CD4-positive, alpha-beta memory T cell (primary cell): Measurements from ENCODE around the gene ZNF30. TPM values are rescaled to one million over a fixed set of nuclear protein-coding genes. Genes with fewer than 3 reads are reported as not detected.

ENCODE experiments used
- CTCF ChIA-PET: fragments of 350-600 bp; sonication (Branson Sonifier 250); formaldehyde crosslinking; loops from one replicate; lab custom pipeline; 2021; ENCODE audit warnings: inconsistent platforms; ENCODE audit not compliant: partially characterized antibody; lab: Charles Lee
- POLR2A ChIA-PET: fragments of 350-600 bp; sonication (Branson Sonifier 250); formaldehyde crosslinking; loops from one replicate; lab custom pipeline; 2021; ENCODE audit not compliant: partially characterized antibody; lab: Charles Lee
- DNase-seq, 5 donors: peaks; one replicate each; pipeline versions ENCODE4 v3.0.0 to v3.0.0-alpha.2; 2020 to 2022; ENCODE audit warnings: mixed read lengths in 1 of 5
- H3K27ac ChIP-seq: one replicate; pipeline ENCODE4 v1.7.0; 2013; ENCODE audit warnings: low read depth, low read length
- H3K27me3 ChIP-seq: 2 replicates; pipeline ENCODE4 v1.7.0; 2013; ENCODE audit warnings: mild to moderate bottlenecking, low read length, moderate library complexity; ENCODE audit not compliant: insufficient read depth
- H3K36me3 ChIP-seq: 2 replicates; pipeline ENCODE4 v1.7.0; 2013; ENCODE audit warnings: mild to moderate bottlenecking, low read length, moderate library complexity; ENCODE audit not compliant: insufficient read depth
- H3K4me1 ChIP-seq: 2 replicates; pipeline ENCODE4 v1.7.0; 2013; ENCODE audit warnings: mild to moderate bottlenecking, low read length, moderate library complexity; ENCODE audit not compliant: insufficient read depth
- H3K4me3 ChIP-seq, 2 donors: one replicate each; pipeline ENCODE4 v1.7.0; 2013; ENCODE audit warnings: low read length in 2 of 2, mild to moderate bottlenecking in 1 of 2
- H3K9me3 ChIP-seq, 2 donors: one replicate each; pipeline ENCODE4 v1.7.0; 2013; ENCODE audit warnings: low read length in 2 of 2, control low read depth in 1 of 2; ENCODE audit not compliant: control insufficient read depth in 1 of 2
- H3K27ac Mint-ChIP-seq, 7 donors: one replicate each; pipeline ENCODE4 v1.8.0; 2020 to 2021; ENCODE audit warnings: mixed read lengths in 7 of 7, mild to moderate bottlenecking in 6 of 7, inconsistent platforms in 3 of 7, moderate library complexity in 3 of 7
- H3K27me3 Mint-ChIP-seq, 2 donors: one replicate each; pipeline ENCODE4 v1.8.0; 2020 to 2021; ENCODE audit warnings: mixed read lengths in 2 of 2
- H3K36me3 Mint-ChIP-seq, 2 donors: one replicate each; pipeline ENCODE4 v1.8.0; 2020 to 2021; ENCODE audit warnings: mixed read lengths in 2 of 2, inconsistent platforms in 1 of 2, mild to moderate bottlenecking in 1 of 2
- H3K4me1 Mint-ChIP-seq, 4 donors: one replicate each; pipeline ENCODE4 v1.8.0; 2020 to 2021; ENCODE audit warnings: mixed read lengths in 4 of 4, mild to moderate bottlenecking in 1 of 4
- H3K4me3 Mint-ChIP-seq, 8 donors: one replicate each; pipeline ENCODE4 v1.8.0; 2020 to 2021; ENCODE audit warnings: mixed read lengths in 8 of 8, mild to moderate bottlenecking in 7 of 8, moderate library complexity in 6 of 8, inconsistent platforms in 3 of 8
- H3K9me3 Mint-ChIP-seq, 8 donors: one replicate each; pipeline ENCODE4 v1.8.0; 2020 to 2021; ENCODE audit warnings: mixed read lengths in 8 of 8, mild to moderate bottlenecking in 5 of 8, inconsistent platforms in 3 of 8, moderate library complexity in 1 of 8
- intact Hi-C: fragments of 100-400 bp; cut with micrococcal nuclease; formaldehyde crosslinking; loops from one replicate; pipeline ENCODE4 v1.15.1; 2023
- polyA plus RNA-seq, 2 donors: library from polyadenylated mRNA; unstranded; fragments of 300-500 nt; fragmentation: Illumina TruSeq; gene quantifications; one replicate each; pipeline ENCODE4 v1.2.3, GENCODE V29; 2021
- total RNA-seq, 2 experiments: library from RNA; stranded (reverse); gene quantifications; one replicate each; pipeline ENCODE4 v1.2.3, GENCODE V29; 2021

Gene ZNF30
- total and polyA plus RNA-seq, 4 experiments from 2014 or later = 5.4 to 9.7 (median 7.5) TPM

- H3K9me3 ChIP-seq = no peaks in the 10 kb centered on the region
- ChIA-PET POLR2A (interaction anchor here (0.6 to 2.4 kb wide), 10 partner anchors 10 to 250 kb away, joined by 3 to 17 read pairs (median 6); no protein-coding TSS in a partner anchor), CTCF (interaction anchor here (0.6 to 1.9 kb wide), 8 partner anchors 26 to 247 kb away, joined by 3 to 11 read pairs (median 4); no protein-coding TSS in a partner anchor)
- no peaks in the 10 kb centered on the region for H3K9me3 Mint-ChIP-seq
- DNase-seq = no peak
- no peaks in the 10 kb centered on the region for H3K27me3 ChIP-seq
- no peaks in the 10 kb centered on the region for H3K27me3 Mint-ChIP-seq
- H3K27ac ChIP-seq = no peak overlapping the region
- H3K4me3 ChIP-seq = no peak overlapping the region
- intact Hi-C loops = loop anchor here (5.0 kb wide), 2 partner anchors 36 to 69 kb away; partner anchors contain the start of gene ZNF792
- no peaks in the 10 kb centered on the region for H3K36me3 ChIP-seq
- H3K4me1 ChIP-seq = peaks cover 20% of the 10 kb centered on the region
- peak overlapping the region; percentile 89 to 94 (median 92) for H3K4me3 Mint-ChIP-seq
- H3K4me1 Mint-ChIP-seq = peaks cover 13 to 24% (median 19%) of the 10 kb centered on the region in 4 donors
- H3K27ac Mint-ChIP-seq = peak overlapping the region in 3 of 7 donors; percentile 75 to 84 (median 80)
- H3K36me3 Mint-ChIP-seq = peaks cover 15 to 20% of the 10 kb centered on the region in 2 donors
Observed at GRCh38 chr19:34926361-34926684, 380 bp upstream of the ZNF30 start.

GRCh38 chr19:34932494-34932893 lies 5.8 kb downstream of the ZNF30 start:
- no peak for DNase-seq
- Mint-ChIP-seq H3K27me3 (no peaks in the 10 kb centered on the region), H3K27ac (no peak overlapping the region), H3K4me3 (no peak overlapping the region), H3K4me1 (peaks cover 9 to 13% (median 12%) of the 10 kb centered on the region in 4 donors), H3K36me3 (peaks cover 55 to 60% of the 10 kb centered on the region in 2 donors), H3K9me3 (peaks cover 0 to 16% (median 6%) of the 10 kb centered on the region in 8 donors)
- ChIA-PET POLR2A (no interaction called here), CTCF (no interaction called here)
- Histone ChIP-seq H3K4me1 (peaks cover 5% of the 10 kb centered on the region), H3K4me3 (no peak overlapping the region), H3K27ac (no peak overlapping the region), H3K9me3 (no peaks in the 10 kb centered on the region), H3K27me3 (no peaks in the 10 kb centered on the region), H3K36me3 (peaks cover 6% of the 10 kb centered on the region)
- intact Hi-C loops = no loop called here

GRCh38 chr19:34936184-34936583 lies 9.5 kb downstream of the ZNF30 start:
- H3K36me3 Mint-ChIP-seq = peaks cover 57 to 65% of the 10 kb centered on the region in 2 donors
- intact Hi-C loops = no loop called here
- H3K4me3 Mint-ChIP-seq = no peak overlapping the region
- no peak overlapping the region for H3K27ac Mint-ChIP-seq
- Histone ChIP-seq H3K36me3 (peaks cover 6% of the 10 kb centered on the region), H3K4me1 (no peaks in the 10 kb centered on the region), H3K27ac (no peak overlapping the region), H3K27me3 (no peaks in the 10 kb centered on the region), H3K4me3 (no peak overlapping the region), H3K9me3 (no peaks in the 10 kb centered on the region)
- CTCF ChIA-PET = no interaction called here
- H3K4me1 Mint-ChIP-seq = peaks cover 0 to 1% (median 0%) of the 10 kb centered on the region in 4 donors
- POLR2A ChIA-PET = interaction anchor here (1.0 kb wide), 1 partner anchor 9 kb away, joined by 5 read pairs; the partner anchor contains the start of gene ZNF30
- H3K27me3 Mint-ChIP-seq = no peaks in the 10 kb centered on the region
- no peak for DNase-seq
- peaks cover 0 to 33% (median 20%) of the 10 kb centered on the region in 8 donors for H3K9me3 Mint-ChIP-seq

- peaks cover 63 to 74% of the 10 kb centered on the region in 2 donors for H3K36me3 Mint-ChIP-seq
- ChIA-PET CTCF (no interaction called here), POLR2A (no interaction called here)
- no peak overlapping the region for H3K4me3 Mint-ChIP-seq
- Histone ChIP-seq H3K36me3 (peaks cover 6% of the 10 kb centered on the region), H3K27ac (no peak overlapping the region), H3K9me3 (peaks cover 7 to 8% of the 10 kb centered on the region in 2 donors), H3K4me1 (no peaks in the 10 kb centered on the region), H3K4me3 (no peak overlapping the region), H3K27me3 (no peaks in the 10 kb centered on the region)
- no peak overlapping the region for H3K27ac Mint-ChIP-seq
- no peaks in the 10 kb centered on the region for H3K27me3 Mint-ChIP-seq
- no peak for DNase-seq
- H3K9me3 Mint-ChIP-seq = peaks cover 0 to 59% (median 45%) of the 10 kb centered on the region in 8 donors
- intact Hi-C loops = no loop called here
- peaks cover 0 to 1% (median 0%) of the 10 kb centered on the region in 4 donors for H3K4me1 Mint-ChIP-seq
Observed at GRCh38 chr19:34938886-34939285, 12.2 kb downstream of the ZNF30 start.

GRCh38 chr19:34943861-34944573 lies 17.3 kb downstream of the ZNF30 start:
- peaks cover 0 to 1% (median 0%) of the 10 kb centered on the region in 4 donors for H3K4me1 Mint-ChIP-seq
- no peak overlapping the region for H3K27ac Mint-ChIP-seq
- H3K36me3 Mint-ChIP-seq = peaks cover 61 to 63% of the 10 kb centered on the region in 2 donors
- no peak overlapping the region for H3K4me3 ChIP-seq
- no peak overlapping the region for H3K4me3 Mint-ChIP-seq
- CTCF ChIA-PET = no interaction called here
- H3K4me1 ChIP-seq = no peaks in the 10 kb centered on the region
- no peaks in the 10 kb centered on the region for H3K27me3 ChIP-seq
- peaks cover 9% of the 10 kb centered on the region for H3K36me3 ChIP-seq
- H3K27ac ChIP-seq = no peak overlapping the region
- H3K27me3 Mint-ChIP-seq = no peaks in the 10 kb centered on the region
- peaks cover 6 to 92% (median 80%) of the 10 kb centered on the region in 8 donors for H3K9me3 Mint-ChIP-seq
- peaks cover 7 to 36% of the 10 kb centered on the region in 2 donors for H3K9me3 ChIP-seq
- POLR2A ChIA-PET = interaction anchor here (1.0 to 2.4 kb wide), 2 partner anchors 14 to 19 kb away, joined by 3 to 9 read pairs; no protein-coding TSS in a partner anchor
- intact Hi-C loops = no loop called here
- no peak for DNase-seq

GRCh38 chr19:34953092-34953491 lies 26.4 kb downstream of the ZNF30 start:
- Histone ChIP-seq H3K36me3 (peaks cover 13% of the 10 kb centered on the region), H3K27me3 (no peaks in the 10 kb centered on the region), H3K9me3 (peaks cover 17 to 41% of the 10 kb centered on the region in 2 donors), H3K4me1 (no peaks in the 10 kb centered on the region), H3K27ac (no peak overlapping the region), H3K4me3 (no peak overlapping the region)
- H3K36me3 Mint-ChIP-seq = peaks cover 76 to 82% of the 10 kb centered on the region in 2 donors
- H3K9me3 Mint-ChIP-seq = peaks cover 5 to 96% (median 90%) of the 10 kb centered on the region in 8 donors
- ChIA-PET POLR2A (interaction anchor here (1.0 kb wide), 1 partner anchor 11 kb away, joined by 4 read pairs; the partner anchor contains the start of gene ZNF792), CTCF (interaction anchor here (1.1 kb wide), 1 partner anchor 26 kb away, joined by 3 read pairs; the partner anchor contains the start of gene ZNF30)
- no peak overlapping the region for H3K27ac Mint-ChIP-seq
- DNase-seq = no peak
- intact Hi-C loops = no loop called here
- H3K27me3 Mint-ChIP-seq = no peaks in the 10 kb centered on the region
- H3K4me1 Mint-ChIP-seq = no peaks in the 10 kb centered on the region
- peak overlapping the region in 2 of 8 donors; percentile 33 to 41 for H3K4me3 Mint-ChIP-seq
